HUDEP-2 (cell line): ENCODE data around the gene RASGRP2.

Experiments
- DNase-seq, 76 experiments: peaks; one replicate each; lab custom pipeline; 2025; ENCODE audit not compliant: unreplicated experiment in 76 of 76; lab: John Stamatoyannopoulos, UW

RASGRP2 gene

GRCh38 chr11:64772303-64773018 lies 28.5 kb upstream of the RASGRP2 start:
- DNase-seq = no peak

GRCh38 chr11:64771861-64772260 lies 27.9 kb upstream of the RASGRP2 start:
- no peak for DNase-seq

GRCh38 chr11:64770120-64770519 lies 26.2 kb upstream of the RASGRP2 start:
- DNase-seq = no peak

- DNase-seq = no peak
Measured at GRCh38 chr11:64769283-64769682, 25.3 kb upstream of the RASGRP2 start.

- DNase-seq = no peak
Measured at GRCh38 chr11:64768300-64768694, 24.4 kb upstream of the RASGRP2 start.

GRCh38 chr11:64767344-64768299 lies 23.7 kb upstream of the RASGRP2 start:
- DNase-seq = peak in 54 of 76 experiments; percentile 8 to 73 (median 48)

GRCh38 chr11:64766881-64767280 lies 22.9 kb upstream of the RASGRP2 start:
- DNase-seq = no peak

- DNase-seq = no peak
Measured at GRCh38 chr11:64765851-64766665, 22.1 kb upstream of the RASGRP2 start.

- DNase-seq = no peak
Measured at GRCh38 chr11:64765291-64765850, 21.4 kb upstream of the RASGRP2 start.

GRCh38 chr11:64764753-64765152 lies 20.8 kb upstream of the RASGRP2 start:
- no peak for DNase-seq

- DNase-seq = no peak
Measured at GRCh38 chr11:64764040-64764611, 20.2 kb upstream of the RASGRP2 start.

- DNase-seq = no peak
Measured at GRCh38 chr11:64763526-64764039, 19.6 kb upstream of the RASGRP2 start.

- DNase-seq = no peak
Measured at GRCh38 chr11:64762674-64763525, 19.0 kb upstream of the RASGRP2 start.

GRCh38 chr11:64762277-64762673 lies 18.3 kb upstream of the RASGRP2 start:
- no peak for DNase-seq

- DNase-seq = no peak
Measured at GRCh38 chr11:64760759-64761420, 16.9 kb upstream of the RASGRP2 start.

- DNase-seq = no peak
Measured at GRCh38 chr11:64759722-64760719, 16.1 kb upstream of the RASGRP2 start, which contains the start of gene PYGM. Gene PYGM, minus strand, starts transcription at chr11:64759974. Its CDS starts 76 bp downstream, at chr11:64759898.

- no peak for DNase-seq
Measured at GRCh38 chr11:64759131-64759721, 15.3 kb upstream of the RASGRP2 start.
